Ovary (tissue), 3 donors: ENCODE measurements around the gene NDUFAB1.

Source experiments
- EP300 ChIP-seq: sonication (generic); formaldehyde crosslinking; IDR thresholded peaks from one replicate; pipeline ENCODE4 v1.6.1; 2017; ENCODE audit warnings: antibody characterized with exemption
- POLR2A ChIP-seq: fragments of 450-650 bp; IDR thresholded peaks from one replicate; pipeline ENCODE4 v1.6.1; 2017; ENCODE audit warnings: antibody characterized with exemption, mild to moderate bottlenecking, moderate library complexity
- TF ChIP-seq, protein P1 (sequence below), 3 donors: fragments of 450-650 bp in 2 of 3; fragments of 200-600 bp in 1 of 3; IDR thresholded peaks; one replicate each; pipeline versions ENCODE4 v1.5.1 to v1.8.0; 2016 to 2022; ENCODE audit warnings: antibody characterized with exemption in 3 of 3, mild to moderate bottlenecking in 1 of 3
- donor health status: DM: no; HTN: no; CAD: no.

DNA sequence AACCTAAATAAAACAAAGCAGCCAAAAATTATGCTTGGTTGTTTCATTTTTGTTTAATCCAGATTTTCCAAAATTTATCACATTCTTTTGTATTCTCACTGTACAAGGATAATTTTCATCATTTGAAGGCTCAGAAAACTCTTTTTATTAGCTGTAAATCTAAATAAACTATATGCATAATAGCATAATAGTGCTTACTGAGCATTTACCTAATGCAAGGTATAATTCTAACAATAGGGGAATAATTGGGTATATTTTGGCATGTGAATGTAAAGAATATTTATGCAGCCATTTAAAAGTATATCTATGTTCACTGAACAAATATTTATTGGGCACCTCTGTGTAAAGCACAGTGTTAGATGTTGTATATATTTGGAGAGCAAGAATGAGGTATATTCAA lies 28.0 kb upstream of the NDUFAB1 start:
- TF ChIP-seq, protein P1, sequence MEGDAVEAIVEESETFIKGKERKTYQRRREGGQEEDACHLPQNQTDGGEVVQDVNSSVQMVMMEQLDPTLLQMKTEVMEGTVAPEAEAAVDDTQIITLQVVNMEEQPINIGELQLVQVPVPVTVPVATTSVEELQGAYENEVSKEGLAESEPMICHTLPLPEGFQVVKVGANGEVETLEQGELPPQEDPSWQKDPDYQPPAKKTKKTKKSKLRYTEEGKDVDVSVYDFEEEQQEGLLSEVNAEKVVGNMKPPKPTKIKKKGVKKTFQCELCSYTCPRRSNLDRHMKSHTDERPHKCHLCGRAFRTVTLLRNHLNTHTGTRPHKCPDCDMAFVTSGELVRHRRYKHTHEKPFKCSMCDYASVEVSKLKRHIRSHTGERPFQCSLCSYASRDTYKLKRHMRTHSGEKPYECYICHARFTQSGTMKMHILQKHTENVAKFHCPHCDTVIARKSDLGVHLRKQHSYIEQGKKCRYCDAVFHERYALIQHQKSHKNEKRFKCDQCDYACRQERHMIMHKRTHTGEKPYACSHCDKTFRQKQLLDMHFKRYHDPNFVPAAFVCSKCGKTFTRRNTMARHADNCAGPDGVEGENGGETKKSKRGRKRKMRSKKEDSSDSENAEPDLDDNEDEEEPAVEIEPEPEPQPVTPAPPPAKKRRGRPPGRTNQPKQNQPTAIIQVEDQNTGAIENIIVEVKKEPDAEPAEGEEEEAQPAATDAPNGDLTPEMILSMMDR (IDR thresholded peaks at IDR 0.05) = no peak
- TF ChIP-seq POLR2A = no peak
- TF ChIP-seq EP300 = no peak
